Spleen (tissue), 11 donors: ENCODE measurements around the gene ABCC1. TPM values are rescaled to one million over a fixed set of nuclear protein-coding genes. Genes with fewer than 3 reads are reported as not detected.

ENCODE experiments used
- DNase-seq: peaks from one replicate; pipeline ENCODE4 v3.0.0-alpha.2; 2020
- H3K27ac ChIP-seq, 8 donors: fragments of 200-600 bp; sonication (generic) in 7 of 8; 1 replicate in 4 of 8; 2 replicates in 4 of 8; pipeline versions ENCODE4 v1.5.0 to v1.8.0; 2016 to 2021; ENCODE audit warnings: inconsistent platforms in 4 of 8, mild to moderate bottlenecking in 4 of 8, moderate library complexity in 1 of 8
- H3K27me3 ChIP-seq, 7 donors: fragments of 200-600 bp; sonication (generic) in 6 of 7; replicated peaks in 1 of 7; 1 replicate in 4 of 7; 2 replicates in 3 of 7; pipeline versions ENCODE4 v1.5.0 to v1.8.0; 2016 to 2021; ENCODE audit warnings: inconsistent platforms in 3 of 7, mild to moderate bottlenecking in 1 of 7
- H3K36me3 ChIP-seq, 6 donors: fragments of 200-600 bp; sonication (generic) in 5 of 6; 1 replicate in 4 of 6; 2 replicates in 2 of 6; pipeline versions ENCODE4 v1.5.0 to v1.8.0; 2016 to 2021; ENCODE audit warnings: inconsistent platforms in 2 of 6
- H3K4me1 ChIP-seq, 6 donors: fragments of 200-600 bp; sonication (generic) in 5 of 6; 1 replicate in 3 of 6; 2 replicates in 3 of 6; pipeline versions ENCODE4 v1.5.0 to v1.8.0; 2016 to 2021; ENCODE audit warnings: inconsistent platforms in 3 of 6
- H3K4me3 ChIP-seq, 8 donors: fragments of 200-600 bp; sonication (generic) in 7 of 8; 1 replicate in 4 of 8; 2 replicates in 4 of 8; pipeline versions ENCODE4 v1.5.0 to v1.8.0; 2016 to 2021; ENCODE audit warnings: inconsistent platforms in 4 of 8, mild to moderate bottlenecking in 4 of 8, moderate library complexity in 2 of 8
- H3K9me3 ChIP-seq, 8 donors: fragments of 200-600 bp; sonication (generic) in 7 of 8; 1 replicate in 4 of 8; 2 replicates in 4 of 8; pipeline versions ENCODE4 v1.5.0 to v1.8.0; 2016 to 2021; ENCODE audit warnings: inconsistent platforms in 4 of 8
- POLR2A ChIP-seq, 3 donors: fragments of 450-650 bp; IDR thresholded peaks; one replicate each; pipeline ENCODE4 v1.5.1; 2017; ENCODE audit warnings: antibody characterized with exemption in 3 of 3, mild to moderate bottlenecking in 1 of 3
- POLR2AphosphoS5 ChIP-seq, 3 donors: sonication (generic); formaldehyde crosslinking; IDR thresholded peaks; one replicate each; pipeline ENCODE4 v1.5.1; 2017; ENCODE audit warnings: antibody characterized with exemption in 3 of 3
- WGBS, 5 donors: extraction: QIAGEN DNeasy Blood & Tissue Kit in 3 of 5; methylation state at CpG; one replicate each; pipeline versions ENCODE4 v1.1.5 to v1.1.7; 2013 to 2018; 5-methylcytosine and 5-hydroxymethylcytosine counted together
- intact Hi-C: fragments of 100-400 bp; cut with DNase I; formaldehyde crosslinking; loops from one replicate; pipeline ENCODE4 v1.15.0; 2023; ENCODE audit warnings: low total_unique reads
- polyA plus RNA-seq, 3 donors: library from polyadenylated mRNA; stranded (reverse); fragments of 200-250 nt; gene quantifications; one replicate each; pipeline ENCODE4 v1.2.1, GENCODE V29; 2013
- total RNA-seq, 7 donors: library from RNA; depleted of rRNA in 3 of 7; stranded (reverse); fragments of >200 nt in 3 of 7; fragmentation: NEBNext Ultra II Directional in 4 of 7; extraction: Animal tissue kit (Norgen Biotek cat#: 25700) in 4 of 7; gene quantifications; one replicate each; pipeline versions ENCODE4 v1.1.0 to v1.2.1, GENCODE V29; 2016 to 2021
- TF ChIP-seq, protein P1 (sequence below), 11 experiments: fragments of 200-600 bp in 7 of 11; fragments of 450-650 bp in 4 of 11; sonication (generic) in 4 of 11; IDR thresholded peaks in 8 of 11; conservative IDR thresholded peaks in 3 of 11; 1 replicate in 7 of 11; 2 replicates in 4 of 11; pipeline versions ENCODE4 v1.4.0 to v1.8.0; 2016 to 2021; ENCODE audit warnings: antibody characterized with exemption in 11 of 11, inconsistent platforms in 4 of 11, mild to moderate bottlenecking in 1 of 11
- donor health status: healthy with polysubstance abuse.
- donor health status: DM: no; HTN: no; CAD: no; lungs with moderate emphysema.
- donor health status: DM: no; HTN: no; CAD: no.
- donor health status: Bipolar disorder and iron deficiency.
- donor health status: healthy.
- donor health status: DM: no; HTN: no; CAD: no.
- donor health status: DM: yes; HTN: yes; CAD: no.

ABCC1 gene
- total and polyA plus RNA-seq, 10 donors, result 7.8 to 65.7 (median 52.5) TPM

DNA sequence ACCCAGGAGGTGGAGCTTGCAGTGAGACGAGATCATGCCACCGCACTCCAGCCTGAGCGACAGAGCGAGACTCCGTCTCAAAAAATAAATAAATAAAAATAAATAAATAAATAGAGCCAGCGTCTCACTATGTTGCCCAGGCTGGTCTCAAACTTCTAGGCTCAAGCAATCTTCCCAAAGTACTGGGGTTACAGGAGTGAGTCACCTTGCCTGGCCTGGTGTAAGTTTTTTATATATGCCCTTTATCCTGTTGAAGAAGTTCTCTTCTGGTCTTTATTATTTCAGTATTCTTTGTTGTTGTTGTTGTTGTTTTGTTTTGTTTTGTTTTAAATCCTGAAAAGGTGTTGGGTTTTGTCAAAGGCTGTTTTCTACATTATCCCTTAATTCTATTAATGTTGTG is 30.1 kb upstream of the ABCC1 start:
- no peak for DNase-seq
- peaks cover 0 to 4% (median 0%) of the 10 kb centered on the region in 8 donors for H3K9me3 ChIP-seq
- no peaks in the 10 kb centered on the region for H3K36me3 ChIP-seq
- H3K4me3 ChIP-seq, result no peak overlapping the region
- 90 to 95% (median 93%) methylated on average over 6 of the region's 6 CpGs for WGBS, 5 donors
- TF ChIP-seq, protein P1, sequence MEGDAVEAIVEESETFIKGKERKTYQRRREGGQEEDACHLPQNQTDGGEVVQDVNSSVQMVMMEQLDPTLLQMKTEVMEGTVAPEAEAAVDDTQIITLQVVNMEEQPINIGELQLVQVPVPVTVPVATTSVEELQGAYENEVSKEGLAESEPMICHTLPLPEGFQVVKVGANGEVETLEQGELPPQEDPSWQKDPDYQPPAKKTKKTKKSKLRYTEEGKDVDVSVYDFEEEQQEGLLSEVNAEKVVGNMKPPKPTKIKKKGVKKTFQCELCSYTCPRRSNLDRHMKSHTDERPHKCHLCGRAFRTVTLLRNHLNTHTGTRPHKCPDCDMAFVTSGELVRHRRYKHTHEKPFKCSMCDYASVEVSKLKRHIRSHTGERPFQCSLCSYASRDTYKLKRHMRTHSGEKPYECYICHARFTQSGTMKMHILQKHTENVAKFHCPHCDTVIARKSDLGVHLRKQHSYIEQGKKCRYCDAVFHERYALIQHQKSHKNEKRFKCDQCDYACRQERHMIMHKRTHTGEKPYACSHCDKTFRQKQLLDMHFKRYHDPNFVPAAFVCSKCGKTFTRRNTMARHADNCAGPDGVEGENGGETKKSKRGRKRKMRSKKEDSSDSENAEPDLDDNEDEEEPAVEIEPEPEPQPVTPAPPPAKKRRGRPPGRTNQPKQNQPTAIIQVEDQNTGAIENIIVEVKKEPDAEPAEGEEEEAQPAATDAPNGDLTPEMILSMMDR (IDR thresholded peaks at IDR 0.05 in 8 of 11, conservative IDR thresholded peaks at IDR 0.05 in 3 of 11), result no peak
- no peak for TF ChIP-seq POLR2A (IDR thresholded peaks at IDR 0.05)
- TF ChIP-seq POLR2AphosphoS5 (IDR thresholded peaks at IDR 0.05), result no peak
- no peaks in the 10 kb centered on the region for H3K27me3 ChIP-seq
- H3K4me1 ChIP-seq, result no peaks in the 10 kb centered on the region
- intact Hi-C loops, result no loop called here
- no peak overlapping the region for H3K27ac ChIP-seq

DNA sequence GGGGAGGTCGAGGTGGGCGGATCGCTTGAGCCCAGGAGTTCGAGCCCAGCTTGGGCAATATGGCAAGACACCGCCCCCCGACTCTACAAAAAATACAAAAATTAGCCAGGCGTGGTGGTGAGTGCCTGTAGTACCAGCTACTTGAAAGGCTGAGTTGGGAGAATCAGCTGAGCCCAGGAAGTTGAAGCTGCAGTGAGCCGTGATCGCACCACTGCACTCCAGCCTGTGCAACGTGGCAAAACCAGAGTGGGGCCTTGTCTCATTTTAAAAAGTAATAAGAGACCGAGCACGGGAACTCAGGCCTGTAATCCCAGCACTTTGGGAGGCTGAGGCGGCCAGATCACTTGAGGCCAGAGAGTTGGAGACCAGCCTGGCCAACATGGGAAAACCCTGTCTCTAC is 24.4 kb upstream of the ABCC1 start:
- WGBS, 5 donors, result 85 to 93% (median 88%) methylated on average over 13 of the region's 13 CpGs
- Histone ChIP-seq H3K27ac (no peak overlapping the region), H3K4me3 (no peak overlapping the region), H3K36me3 (no peaks in the 10 kb centered on the region), H3K4me1 (no peaks in the 10 kb centered on the region), H3K9me3 (no peaks in the 10 kb centered on the region), H3K27me3 (no peaks in the 10 kb centered on the region)
- intact Hi-C loops, result no loop called here
- TF ChIP-seq POLR2A (IDR thresholded peaks at IDR 0.05) (no peak), POLR2AphosphoS5 (IDR thresholded peaks at IDR 0.05) (no peak)
- TF ChIP-seq, protein P1 (IDR thresholded peaks at IDR 0.05 in 8 of 11, conservative IDR thresholded peaks at IDR 0.05 in 3 of 11), result no peak
- no peak for DNase-seq

DNA sequence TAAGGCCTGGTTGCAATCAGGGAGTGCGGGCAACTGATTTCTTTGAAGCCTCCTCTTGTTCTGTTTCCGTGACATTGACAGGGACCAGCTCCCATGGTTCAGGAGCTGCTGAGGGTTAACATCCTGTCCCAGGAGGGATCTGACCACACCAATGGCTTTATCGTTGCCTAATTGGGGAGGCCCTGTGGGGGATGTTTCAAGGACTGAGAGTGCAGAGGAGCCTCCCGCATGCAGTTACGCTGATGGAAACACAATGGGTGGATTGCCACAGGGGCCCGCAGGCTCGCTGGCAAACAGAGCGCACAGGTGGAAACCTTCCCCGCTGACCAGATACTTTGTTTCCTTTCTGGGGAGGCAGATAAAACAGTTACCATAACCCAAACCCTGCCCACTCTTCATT is 23.8 kb upstream of the ABCC1 start:
- WGBS, 5 donors, result 80 to 87% (median 81%) methylated on average over 9 of the region's 9 CpGs
- Histone ChIP-seq H3K4me3 (no peak overlapping the region), H3K4me1 (no peaks in the 10 kb centered on the region), H3K36me3 (no peaks in the 10 kb centered on the region), H3K27me3 (no peaks in the 10 kb centered on the region), H3K9me3 (no peaks in the 10 kb centered on the region), H3K27ac (no peak overlapping the region)
- TF ChIP-seq, protein P1 (IDR thresholded peaks at IDR 0.05 in 8 of 11, conservative IDR thresholded peaks at IDR 0.05 in 3 of 11), result no peak
- TF ChIP-seq POLR2A (IDR thresholded peaks at IDR 0.05) (no peak), POLR2AphosphoS5 (IDR thresholded peaks at IDR 0.05) (no peak)
- intact Hi-C loops, result no loop called here
- DNase-seq, result no peak

DNA sequence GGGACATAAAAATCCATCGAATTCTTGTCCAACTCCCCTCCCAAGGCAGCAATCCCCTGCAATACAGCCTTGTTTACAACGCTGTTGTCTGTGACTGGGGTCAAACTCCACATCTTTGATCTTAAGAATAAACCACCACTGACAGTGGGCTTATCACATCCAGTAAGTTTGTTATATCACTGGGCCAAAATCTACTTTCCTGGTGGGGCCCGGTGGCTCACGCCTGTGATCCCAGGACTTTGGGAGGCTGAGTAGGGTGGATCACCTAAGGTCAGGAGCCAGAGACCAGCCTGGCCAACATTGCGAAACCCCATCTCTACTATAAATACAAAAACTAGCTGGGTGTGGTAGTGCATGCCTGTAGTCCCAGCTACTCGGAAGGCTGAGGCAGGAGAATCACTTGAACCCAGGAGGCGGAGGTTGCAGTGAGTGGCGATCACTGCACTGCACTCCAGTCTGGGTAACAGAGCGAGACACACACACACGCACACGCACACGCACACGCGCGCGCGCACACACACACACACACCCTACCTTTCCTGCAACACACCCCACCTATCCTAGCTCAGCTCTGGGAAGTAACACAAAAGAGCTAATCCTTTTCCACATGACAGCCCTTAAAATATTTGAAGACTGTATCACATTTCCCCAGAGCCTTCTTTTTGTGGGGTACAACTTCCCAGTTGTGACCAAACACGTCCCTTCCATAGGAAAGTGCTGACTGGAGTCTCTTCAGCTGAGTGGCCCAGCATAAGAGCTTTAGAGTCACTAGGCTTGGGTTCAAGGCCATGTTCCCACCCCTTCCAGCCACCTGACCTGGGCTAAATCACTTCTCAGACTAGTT is 20.9 kb upstream of the ABCC1 start:
- Histone ChIP-seq H3K4me3 (no peak overlapping the region), H3K9me3 (no peaks in the 10 kb centered on the region), H3K27ac (no peak overlapping the region), H3K36me3 (no peaks in the 10 kb centered on the region), H3K27me3 (no peaks in the 10 kb centered on the region), H3K4me1 (no peaks in the 10 kb centered on the region)
- TF ChIP-seq, protein P1 (IDR thresholded peaks at IDR 0.05 in 8 of 11, conservative IDR thresholded peaks at IDR 0.05 in 3 of 11), result no peak
- no peak for TF ChIP-seq POLR2AphosphoS5 (IDR thresholded peaks at IDR 0.05)
- no peak for TF ChIP-seq POLR2A (IDR thresholded peaks at IDR 0.05)
- intact Hi-C loops, result no loop called here
- 93 to 97% (median 95%) methylated on average over 15 to 18 of the region's 18 CpGs for WGBS, 5 donors
- DNase-seq, result no peak
